Measurements from ENCODE around the gene NADK2.

- TF ChIP-seq CTCF (IDR thresholded peaks at IDR 0.05; ENCODE audit: low read length) (peak; percentile 63), EZH2 (optimal IDR thresholded peaks at IDR 0.05; ENCODE audit: low read depth, low read length) (no peak)
Observed at GRCh38 chr5:36241631-36242533, at the start of gene NADK2.

Data from MM.1S (cell line).